GM19463 (cell line): Measurements from ENCODE around the gene GOLGA6D.
"Not testable (repeated sequence)": the region's sequence is repeated elsewhere in the genome, so short reads cannot be mapped to it uniquely, and the experiment has no call there.

ENCODE experiments used
- ATAC-seq: cut with Tn5 transposase; IDR thresholded peaks from one replicate; pipeline ENCODE4 v1.9.1; 2021; ENCODE audit warnings: mild to moderate bottlenecking, moderate library complexity; ENCODE audit not compliant: unreplicated experiment

GOLGA6D gene

DNA sequence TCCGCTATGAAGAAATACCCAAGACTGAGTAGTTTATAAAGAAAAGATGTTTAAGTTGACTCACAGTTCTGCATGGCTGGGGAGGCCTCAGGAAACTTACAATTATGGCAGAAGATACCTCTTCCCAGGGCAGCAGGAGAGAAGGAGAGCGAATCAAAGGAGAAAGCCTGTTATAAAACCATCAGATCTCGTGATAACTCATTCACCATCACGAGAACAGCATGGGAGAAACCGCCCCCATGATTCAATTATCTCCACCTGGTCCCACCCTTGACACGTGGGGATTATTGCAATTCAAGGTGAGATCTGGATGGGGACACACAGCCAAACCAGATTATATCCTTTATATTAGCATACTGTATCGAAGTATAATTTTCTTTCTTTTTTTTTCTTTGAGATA lies 49.5 kb downstream of the GOLGA6D start:
- not testable (repeated sequence) for ATAC-seq

DNA sequence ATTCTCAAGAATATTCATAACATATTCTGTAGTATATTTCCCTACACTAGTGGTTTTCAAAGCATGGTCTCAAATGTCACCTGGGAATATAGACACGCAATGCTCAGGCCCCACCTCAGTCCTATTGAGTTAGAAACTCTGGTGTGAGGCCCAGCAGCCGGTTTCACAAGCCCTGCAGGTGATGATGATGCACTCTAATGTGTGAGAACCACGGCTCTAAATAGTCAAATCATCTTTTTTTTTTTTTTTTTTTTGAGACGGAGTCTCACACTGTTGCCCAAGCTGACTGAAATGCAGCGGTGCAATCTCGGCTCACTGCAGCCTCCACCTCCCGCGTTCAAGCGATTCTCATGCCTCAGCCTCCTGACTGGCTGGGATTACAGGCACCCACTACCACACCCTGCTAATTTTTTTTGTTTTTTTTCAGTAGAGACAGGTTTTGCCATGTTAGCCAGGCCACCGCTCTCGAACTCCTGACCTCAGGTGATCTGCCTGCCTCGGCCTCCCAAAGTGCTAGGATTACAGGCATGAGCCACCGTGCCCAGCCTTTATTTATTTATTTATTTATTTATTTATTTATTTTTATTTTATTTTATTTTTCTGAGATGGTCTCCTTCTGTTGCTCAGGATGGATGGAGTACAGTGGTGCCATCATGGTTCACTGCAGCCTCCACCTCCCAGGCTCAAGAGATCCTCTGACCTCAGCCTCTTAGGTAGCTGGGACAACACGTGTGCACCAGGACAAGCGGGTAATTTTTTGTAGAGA lies 51.2 kb downstream of the GOLGA6D start:
- ATAC-seq, result not testable (repeated sequence)

DNA sequence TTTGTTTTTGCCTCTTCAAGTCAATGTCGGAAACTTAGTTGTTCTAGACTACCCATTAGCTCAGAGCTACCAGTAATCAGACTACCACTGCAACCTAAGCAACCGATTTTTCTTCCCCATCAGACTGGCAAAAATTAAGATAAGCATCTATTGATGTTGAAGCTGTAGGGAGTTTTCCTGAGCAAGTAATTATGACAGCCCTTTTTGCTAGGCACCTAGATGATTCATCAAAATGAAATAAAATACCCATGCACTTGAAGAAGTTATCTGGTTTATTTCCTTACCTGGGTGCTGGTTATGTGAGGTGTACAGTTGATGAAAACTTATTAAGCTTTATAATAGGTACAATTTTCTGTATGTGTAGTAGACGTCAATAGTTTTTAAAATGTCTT lies 52.7 kb downstream of the GOLGA6D start:
- no peak for ATAC-seq

GRCh38 chr15:75335705-75336355 lies 53.2 kb downstream of the GOLGA6D start, which contains the start of gene COMMD4:
COMMD4 (plus strand) TSS chr15:75336063; CDS start chr15:75336090, 27 bp downstream.
- peak; percentile 73 for ATAC-seq

DNA sequence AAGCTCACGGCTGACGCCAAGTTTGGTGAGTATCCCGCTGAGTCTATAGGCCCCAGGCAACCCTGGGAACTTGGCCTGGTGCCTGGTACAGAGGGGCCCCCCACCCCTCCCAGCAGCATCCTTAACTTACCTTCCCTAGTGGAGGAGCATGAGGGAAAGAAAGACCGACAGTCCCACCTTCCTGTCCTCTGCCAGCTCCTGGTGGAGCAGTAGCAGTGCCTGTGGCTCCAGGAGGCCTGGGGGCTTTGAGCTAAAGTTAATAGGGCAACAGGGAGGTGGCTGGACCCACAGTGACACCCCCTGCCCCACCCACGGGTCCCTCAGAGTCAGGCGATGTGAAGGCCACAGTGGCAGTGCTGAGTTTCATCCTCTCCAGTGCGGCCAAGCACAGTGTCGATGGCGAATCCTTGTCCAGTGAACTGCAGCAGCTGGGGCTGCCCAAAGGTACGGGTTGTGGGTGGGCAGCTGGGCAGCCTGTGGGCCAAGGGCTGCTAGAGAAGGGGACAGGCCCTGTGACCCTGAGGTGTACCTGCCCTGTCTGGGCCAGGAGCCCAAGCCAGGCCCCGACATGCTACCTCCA lies 56.1 kb downstream of the GOLGA6D start:
- no peak for ATAC-seq

GRCh38 chr15:75339531-75340240 lies 57.1 kb downstream of the GOLGA6D start:
- ATAC-seq, result no peak

- ATAC-seq, result no peak
Observed at GRCh38 chr15:75342221-75342620, 59.6 kb downstream of the GOLGA6D start.

DNA sequence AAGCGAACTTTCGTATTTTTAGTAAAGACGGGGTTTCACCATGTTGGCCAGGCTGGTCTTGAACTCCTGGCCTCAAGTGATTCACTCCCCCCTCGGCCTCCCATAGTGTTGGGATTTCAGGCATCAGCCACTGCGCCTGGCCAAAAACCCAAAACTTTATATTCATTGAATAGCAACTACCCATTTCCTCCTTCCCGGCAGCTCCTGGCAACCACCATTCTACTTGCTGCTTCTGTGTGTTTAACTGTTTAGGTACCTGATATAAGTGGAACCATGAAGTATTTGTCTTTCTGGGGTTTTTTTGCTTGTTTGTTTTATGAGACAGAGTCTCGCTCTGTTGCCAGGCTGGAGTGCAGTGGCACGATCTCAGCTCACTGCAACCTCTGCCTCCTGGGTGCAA lies 61.3 kb downstream of the GOLGA6D start:
- not testable (repeated sequence) for ATAC-seq
